HG03558 (cell line): ENCODE data around the gene DNAJC7.
"Not testable (repeated sequence)": the region's sequence is repeated elsewhere in the genome, so short reads cannot be mapped to it uniquely, and the experiment has no call there.

Source experiments
- ATAC-seq: cut with Tn5 transposase; IDR thresholded peaks from one replicate; pipeline ENCODE4 v1.9.1; 2021; ENCODE audit warnings: moderate number of reproducible peaks; ENCODE audit not compliant: unreplicated experiment; ENCODE audit errors: extremely low read depth

The DNAJC7 gene

DNA sequence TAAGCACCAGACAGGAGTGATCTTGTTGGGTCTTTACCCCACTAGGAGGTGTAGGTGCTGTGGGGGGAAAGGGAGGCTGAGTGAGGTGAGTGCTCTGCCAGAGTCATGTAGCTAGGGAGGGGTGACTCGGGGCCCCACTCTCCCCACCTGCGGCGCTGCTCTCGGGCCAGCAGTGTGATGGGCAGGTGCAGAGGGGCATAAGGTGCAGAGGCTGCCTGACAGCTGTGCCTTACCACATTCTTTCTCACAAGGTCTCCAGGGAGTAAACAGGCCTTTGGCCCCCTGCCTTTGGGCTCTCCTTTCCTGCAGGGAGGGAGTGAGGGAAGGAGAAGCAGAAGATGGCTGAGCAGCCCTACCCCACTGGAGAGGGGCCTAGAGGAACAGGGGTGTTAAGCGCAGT is 55.1 kb downstream of the DNAJC7 start:
- no peak for ATAC-seq

DNA sequence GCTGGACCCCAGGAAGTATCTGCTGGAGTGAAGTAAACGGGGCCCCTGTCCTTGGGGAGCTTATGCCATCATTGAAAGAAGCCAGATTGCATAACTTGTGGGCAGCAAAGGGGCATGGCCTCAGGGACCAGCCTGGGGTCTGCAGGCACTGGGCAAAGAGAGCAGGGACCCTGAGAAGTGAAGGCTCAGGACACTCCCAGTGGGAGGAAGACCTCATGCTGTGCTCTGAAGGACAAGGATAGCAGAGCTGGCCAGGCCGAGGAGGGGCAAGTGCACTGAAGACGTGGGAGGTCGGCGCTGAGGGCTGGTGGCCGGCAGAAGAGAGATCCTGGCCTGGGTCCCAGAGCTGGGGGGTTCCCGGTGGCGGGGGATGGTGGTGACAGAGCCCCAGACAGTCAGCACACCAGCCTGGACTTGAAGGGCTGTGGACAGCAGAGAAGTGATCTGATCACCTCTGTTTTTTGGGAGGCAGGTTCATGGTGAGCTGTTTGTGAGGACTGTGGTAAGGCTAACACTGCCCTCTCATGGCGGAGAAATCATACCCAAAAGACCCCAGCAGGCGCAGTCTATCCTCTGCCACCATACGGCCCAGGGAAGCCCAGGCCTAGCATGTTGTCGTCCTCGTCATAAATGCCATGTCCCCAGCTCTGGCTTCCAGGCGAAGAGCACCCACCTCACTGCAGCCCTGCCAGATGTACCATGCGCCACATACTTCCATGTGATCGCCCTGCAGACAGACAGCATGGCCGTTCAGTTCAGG is 57.7 kb downstream of the DNAJC7 start:
- ATAC-seq, result no peak

DNA sequence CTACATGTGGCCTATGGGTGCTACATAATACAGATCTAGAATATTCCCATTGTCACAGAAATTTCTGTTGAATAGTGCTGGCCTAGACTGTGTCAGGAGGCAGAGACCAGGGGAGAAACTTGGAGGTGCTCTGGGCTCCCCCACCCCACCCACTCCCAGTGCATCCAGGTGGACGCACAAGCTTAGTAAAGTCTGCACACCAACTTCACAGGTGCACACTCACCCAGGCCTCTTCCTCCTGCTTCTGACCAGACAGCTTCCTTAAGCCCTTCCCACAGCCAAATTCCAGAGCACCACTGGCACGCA is 58.3 kb downstream of the DNAJC7 start:
- no peak for ATAC-seq

DNA sequence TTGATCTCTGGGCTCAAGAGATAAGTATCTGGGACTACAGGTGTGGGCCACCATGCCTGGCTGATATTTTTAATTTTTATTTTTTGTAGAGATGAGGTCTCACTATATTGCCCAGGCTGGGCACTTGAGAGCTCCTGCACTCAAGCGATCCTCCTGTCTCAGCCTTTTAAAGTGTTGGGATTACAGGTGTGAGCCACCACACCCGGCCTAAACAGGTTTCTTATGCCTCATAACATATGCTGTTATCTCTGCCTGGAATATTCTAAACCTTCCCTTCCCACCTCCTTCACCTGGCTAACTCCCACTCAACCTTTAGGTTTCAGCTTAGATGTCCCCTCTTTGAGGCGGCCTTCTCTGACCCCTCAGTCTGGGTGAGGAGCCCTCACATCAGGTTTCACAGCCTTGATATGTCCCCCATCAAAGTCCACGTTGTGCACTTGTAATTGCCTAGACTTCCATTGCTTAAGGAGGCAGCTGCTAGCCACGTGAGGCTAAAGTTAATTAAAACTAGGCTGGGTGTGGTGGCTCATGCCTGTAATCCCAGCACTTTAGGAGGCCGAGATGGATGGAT is 59.3 kb downstream of the DNAJC7 start:
- ATAC-seq, result no peak

DNA sequence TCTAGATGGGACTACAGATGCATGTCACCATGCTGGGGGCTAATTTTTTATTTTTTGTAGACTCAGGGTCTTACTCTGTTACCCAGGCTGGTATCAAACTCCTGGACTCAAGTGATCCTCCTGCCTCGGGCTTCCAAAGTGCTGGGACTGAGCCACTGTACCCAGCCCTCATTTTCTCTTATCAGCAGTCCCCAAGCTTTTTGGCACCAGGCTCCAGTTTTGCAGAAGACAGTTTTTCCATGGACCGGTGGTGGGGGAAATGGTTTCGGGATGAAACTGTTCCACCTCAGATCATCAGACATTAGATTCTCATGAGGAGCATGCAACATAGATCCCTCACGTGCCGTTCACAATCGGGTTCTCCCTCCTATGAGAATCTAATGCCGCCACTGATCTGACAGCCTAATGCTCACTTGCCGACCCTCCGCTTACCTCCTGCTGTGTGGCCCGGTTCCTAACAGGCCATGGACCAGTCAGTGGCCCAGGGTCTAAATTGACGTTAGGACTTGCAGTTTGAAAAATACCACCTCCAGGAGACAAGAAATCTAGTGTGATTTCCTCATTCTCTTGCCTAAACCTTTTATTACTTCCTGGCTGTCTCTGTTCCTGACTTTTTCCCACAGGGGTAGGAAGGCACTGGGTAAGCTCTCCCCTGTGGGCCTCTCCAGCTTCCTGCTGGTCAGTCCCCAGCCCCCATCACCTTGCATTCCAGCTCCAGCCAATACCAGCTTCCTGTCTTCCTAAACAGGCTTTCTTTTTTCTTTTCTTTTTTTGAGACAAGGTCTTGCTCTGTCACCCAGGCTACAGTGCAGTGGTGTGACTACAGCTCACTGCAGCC is 60.0 kb downstream of the DNAJC7 start:
- no peak for ATAC-seq

DNA sequence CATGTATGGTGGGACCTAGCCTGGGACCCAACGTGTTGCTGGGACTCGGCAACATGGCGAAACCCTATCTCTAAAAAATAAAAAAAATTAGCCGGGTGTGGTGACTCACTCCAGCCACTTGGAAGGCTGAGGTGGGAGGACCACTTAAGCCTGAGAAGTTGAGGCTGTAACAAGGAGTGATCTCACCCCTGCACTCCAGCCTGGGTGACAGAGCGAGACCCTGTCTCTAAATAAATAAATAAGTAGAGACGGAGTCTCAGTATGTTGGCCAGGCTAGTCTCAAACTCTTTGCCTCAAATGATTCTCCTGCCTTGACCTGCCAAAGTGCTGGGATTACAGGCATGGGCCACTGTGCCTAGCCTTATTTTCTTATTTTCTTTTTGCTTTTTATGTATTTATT is 60.7 kb downstream of the DNAJC7 start:
- no peak for ATAC-seq

DNA sequence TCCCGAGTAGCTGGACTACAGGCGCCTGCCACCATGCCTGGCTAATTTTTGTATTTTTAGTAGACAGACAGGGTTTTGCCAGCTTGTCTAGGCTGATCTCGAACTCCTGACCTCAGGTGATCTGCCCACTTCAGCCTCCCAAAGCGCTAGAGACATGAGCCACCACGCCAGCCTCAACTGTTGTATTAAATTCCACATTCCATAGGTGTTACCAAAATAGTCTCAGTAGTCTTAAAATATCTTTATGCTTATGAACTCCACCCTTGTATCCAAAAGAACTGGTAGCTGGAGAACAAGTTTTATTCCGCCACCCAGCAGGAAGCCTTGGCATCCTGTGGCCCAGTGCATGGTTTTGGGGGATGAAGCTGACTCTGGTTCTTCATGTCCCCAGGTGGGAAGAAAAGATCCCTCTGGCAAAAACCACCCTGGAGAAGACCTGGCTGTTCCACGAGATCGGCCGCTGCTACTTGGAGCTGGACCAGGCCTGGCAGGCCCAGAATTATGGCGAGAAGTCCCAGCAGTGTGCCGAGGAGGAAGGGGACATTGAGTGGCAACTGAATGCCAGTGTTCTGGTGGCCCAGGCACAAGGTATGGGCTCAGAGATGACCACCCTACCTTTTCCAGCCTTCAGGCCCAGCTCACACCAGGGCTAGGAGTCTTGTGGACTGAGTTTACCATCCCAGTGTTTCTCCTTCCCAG is 68.3 kb downstream of the DNAJC7 start:
- ATAC-seq, result no peak

DNA sequence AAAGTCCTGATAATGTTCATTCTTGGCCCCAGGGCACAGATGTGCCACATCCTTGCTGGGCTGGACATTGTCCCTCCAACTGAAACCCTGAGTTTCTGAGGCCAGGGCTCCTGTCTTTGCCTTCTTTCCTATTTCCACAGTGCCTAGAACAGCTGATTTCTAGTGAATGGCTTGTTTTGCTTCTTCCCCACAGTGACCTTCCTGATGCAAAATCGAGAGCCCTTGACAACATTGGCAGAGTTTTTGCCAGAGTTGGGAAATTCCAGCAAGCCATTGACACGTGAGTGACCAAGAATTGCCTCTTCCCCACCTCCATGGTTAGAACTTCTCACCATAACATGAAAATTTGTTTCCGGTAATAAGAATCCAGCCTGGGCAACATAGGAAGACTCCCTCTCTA is 72.3 kb downstream of the DNAJC7 start:
- no peak for ATAC-seq

DNA sequence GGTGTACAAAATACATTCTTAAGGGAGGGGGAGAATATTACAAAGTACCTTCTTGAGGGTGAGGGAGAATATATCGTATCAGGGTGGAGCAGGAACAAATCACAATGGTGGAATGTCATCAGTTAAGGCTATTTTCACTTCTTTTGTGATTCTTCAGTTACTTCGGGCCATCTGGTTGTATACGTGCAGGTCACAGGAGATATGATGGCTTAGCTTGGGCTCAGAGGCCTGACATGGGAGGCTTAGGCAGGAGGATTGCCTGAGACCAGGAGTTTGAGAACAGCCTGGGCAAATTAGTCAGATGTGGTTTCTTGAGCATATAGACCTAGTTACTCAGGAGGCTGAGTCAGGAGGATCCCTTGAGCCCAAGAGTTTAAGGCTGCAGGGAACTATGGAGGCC is 73.7 kb downstream of the DNAJC7 start:
- ATAC-seq, result no peak

DNA sequence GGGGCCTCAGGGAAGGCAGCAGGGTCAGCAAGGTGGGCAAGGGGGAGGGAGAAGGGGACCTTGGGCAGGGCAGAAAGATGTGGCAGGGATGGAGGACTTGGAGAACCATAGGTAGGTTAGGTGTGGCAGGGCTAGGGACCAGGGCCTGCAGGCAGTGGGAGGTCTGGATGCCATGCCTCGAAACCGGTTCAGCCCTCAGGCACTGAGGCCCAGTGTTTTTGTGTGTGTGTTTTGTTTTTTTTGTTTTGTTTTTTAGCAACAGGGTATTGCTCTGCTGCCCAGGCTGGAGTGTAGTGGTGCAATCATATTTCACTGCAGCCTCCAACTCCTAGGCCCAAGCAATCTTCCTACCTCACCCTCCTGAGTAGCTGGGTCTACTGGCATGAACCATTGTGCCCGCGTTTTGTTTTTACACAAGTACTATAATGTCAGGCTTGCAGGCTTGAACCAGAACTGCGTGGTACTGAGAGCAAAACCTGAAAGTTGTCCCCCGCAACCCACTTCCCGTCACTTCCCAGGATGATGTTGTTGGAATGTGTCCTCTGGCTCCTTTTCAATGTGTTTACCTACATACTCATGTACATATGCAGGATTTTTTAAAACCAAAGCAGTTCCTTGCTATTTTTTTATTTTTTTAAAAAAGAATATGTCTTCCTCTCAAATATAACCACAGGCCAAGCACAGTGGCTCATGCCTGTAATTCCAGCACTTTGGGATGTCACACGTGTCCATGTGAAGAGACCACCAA is 74.4 kb downstream of the DNAJC7 start:
- no peak for ATAC-seq

DNA sequence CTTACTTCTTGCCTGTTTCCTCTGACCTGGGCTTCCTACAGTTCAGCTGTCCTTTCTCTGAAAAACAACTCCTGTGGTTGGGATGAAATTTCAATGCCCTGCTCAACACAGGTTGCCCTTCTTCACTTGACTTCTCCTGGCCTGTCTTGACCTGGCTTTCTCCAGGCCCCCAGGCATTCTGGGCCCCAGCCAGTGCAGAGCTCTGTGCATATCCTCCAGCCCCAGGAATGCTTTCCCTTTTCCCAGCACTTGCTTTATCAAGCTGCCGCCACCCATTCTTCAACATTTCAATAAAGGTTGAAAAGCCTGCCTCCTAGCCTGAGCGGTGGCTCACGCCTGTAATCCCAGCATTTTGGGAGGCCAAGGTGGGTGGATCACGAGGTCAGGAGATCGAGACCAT is 76.1 kb downstream of the DNAJC7 start:
- no peak for ATAC-seq

DNA sequence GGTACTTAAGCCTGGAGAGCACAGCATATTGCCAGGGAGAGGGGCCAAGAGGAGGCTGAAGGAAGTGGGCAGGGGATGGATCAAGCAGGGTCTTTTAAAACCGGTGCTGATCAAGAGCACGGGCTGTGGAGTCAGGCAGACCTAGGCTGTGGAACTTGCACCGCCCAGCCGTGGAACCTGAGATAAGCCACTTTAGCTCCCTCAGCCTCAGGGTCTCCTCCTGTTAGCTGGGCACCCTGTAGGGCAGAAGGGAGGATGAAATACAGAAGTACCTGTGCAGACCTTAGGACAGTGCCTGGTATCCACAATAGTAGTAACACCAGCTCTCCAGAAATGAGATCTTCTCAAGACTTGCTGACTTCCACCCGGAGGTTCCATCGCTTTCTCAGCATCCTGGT is 77.5 kb downstream of the DNAJC7 start:
- no peak for ATAC-seq

DNA sequence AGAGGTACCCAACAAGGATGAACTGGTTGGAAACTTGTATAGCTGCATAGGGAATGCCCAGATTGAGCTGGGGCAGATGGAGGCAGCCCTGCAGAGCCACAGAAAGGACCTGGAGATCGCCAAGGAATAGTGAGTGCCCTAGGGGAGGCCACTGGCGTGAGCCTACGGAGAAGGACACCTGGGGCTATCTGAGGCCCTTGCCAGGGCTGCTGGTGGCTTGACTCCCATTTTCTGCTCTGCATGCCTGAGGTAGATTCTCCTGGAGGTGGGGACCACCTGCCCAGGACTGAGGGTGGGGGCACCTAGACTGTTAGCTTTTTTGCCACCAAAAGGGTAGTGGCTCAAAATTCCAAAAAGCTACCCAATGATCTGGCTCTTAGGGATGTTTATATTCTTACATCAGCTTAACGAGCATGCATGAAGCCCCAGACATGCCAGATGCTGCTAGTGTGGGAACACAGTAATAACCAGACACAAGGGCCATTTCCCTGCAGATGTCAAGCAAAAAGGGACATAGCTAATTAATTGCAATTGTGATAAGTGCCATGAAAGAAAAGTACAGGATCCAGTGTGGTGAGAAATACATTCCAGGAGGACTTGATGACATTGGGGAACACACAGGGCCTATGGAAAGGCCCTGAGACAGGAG is 78.1 kb downstream of the DNAJC7 start:
- ATAC-seq, result no peak

DNA sequence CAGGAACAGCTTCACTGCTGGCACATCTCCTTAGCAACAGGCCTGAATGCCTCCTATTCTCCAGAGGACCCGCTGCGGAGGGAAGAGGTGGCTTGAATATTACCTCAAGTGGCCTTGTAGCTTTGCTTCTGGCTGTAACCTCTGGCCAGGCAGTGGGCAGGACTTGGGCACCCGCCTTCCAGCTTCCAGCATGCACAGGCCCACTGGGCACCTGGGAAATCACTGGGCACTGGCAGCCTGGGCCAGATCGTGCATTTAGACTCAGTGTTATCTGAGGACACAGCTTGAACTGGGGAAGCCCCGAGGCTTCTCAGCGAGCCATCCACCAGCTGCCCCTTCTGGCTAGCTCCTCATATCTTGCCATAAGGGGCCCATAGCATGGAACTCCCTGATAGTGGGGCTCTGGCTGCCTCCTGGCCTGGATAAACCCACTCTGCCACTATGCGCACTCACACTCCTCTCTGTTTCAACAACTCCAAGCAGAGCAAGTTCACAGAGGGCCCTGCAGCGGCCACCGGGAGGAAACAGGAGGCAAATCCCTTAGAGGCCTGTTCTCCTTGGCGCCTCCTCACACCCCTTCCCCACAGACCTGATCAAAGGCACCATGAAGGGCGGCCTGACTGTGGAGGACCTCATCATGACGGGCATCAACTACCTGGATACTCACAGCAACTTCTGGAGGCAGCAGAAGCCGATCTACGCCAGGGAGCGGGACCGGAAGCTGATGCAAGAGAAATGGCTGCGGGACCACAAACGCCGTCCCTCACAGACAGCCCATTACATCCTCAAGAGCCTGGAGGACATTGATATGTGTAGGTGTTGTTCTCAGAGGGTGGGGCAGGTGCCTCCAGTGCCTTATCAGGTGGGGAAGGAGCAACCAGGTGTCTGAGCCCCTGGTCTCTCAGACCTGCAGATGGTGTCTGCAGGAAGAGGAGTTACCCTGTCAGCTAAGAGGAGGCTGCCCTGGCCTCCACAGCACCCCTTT is 79.0 kb downstream of the DNAJC7 start:
- ATAC-seq, result no peak

DNA sequence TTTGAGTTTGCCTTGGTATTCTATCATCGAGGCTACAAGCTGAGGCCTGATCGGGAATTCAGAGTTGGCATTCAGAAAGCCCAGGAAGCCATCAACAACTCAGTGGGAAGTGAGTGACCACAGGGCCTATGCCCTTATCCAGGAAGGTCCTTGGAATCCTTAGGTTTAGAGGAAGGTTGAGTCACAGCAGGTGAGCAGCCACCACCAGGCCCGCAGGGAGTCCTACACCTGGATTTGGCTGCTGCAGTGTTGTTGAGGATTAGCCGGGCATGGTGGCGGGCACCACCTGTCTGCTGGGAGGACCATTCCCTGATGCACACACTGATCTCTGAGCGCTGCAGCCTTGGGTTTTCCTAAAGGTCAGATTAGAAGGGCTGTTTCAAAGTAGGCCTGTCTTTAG is 81.6 kb downstream of the DNAJC7 start:
- ATAC-seq, result no peak

DNA sequence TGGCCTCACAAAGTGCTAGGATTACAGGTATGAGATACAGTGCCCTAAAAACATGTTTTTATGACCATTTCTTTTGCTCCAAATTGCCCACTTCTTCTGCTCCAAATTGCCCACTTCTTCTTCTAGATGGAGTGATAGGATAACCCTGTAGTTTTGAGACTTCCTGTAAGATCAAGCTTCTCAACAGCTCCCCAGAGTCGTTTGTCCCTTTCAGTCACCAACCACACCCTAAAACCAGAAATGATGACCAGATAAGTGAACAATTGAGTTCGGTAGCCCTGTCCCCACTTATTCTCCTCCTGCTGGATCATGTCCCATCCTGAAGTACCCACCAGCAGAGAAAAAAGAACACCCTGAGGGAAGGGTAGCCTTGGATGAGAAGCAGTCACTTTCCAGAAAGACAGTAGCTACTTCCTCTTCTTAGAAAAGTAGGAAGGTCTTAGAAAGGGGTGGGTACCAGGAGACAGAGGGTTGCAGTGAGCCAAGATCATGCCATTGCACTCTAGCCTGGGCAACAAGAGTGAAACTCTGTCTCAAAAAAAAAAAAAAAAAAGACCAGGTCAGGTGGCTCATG is 84.3 kb downstream of the DNAJC7 start:
- no peak for ATAC-seq

DNA sequence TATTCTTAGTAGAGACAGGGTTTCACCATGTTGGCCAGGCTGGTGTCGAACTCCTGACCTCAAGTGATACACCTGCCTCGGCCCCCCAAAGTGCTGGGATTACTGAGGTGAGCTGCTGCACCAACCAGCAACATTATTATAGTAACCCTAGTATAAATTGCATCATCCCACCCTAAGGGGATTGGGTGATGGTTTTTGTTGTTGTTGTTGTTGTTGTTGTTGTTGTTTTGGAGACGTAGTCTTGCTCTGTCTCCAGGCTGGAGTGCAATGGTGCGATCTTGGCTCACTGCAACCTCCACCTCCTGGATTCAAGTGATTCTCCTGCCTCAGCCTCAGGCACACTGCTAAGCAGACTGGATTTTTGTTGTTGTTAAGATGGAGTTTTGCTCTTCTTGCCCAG is 85.5 kb downstream of the DNAJC7 start:
- ATAC-seq, result not testable (repeated sequence)

DNA sequence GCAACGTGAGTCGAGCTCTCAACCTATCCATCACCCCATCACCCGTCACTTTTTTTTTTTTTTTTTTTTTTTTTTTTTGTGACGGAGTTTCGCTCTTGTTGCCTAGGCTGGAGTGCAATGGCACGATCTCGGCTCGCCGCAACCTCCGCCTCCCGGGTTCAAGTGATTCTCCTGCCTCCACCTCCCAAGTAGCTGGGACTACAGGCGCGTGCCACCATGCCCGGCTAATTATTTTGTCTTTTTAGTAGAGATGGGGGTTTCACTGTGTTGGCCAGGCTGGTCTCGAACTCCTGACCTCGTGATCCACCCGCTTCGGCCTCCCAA is 86.4 kb downstream of the DNAJC7 start:
- not testable (repeated sequence) for ATAC-seq
